PC-3 (cell line): ENCODE measurements around the gene GPC5.

Experiments used
- EZH2 ChIP-seq: fragments of 300-600 bp; sonication (generic); IDR thresholded peaks from one replicate; pipeline ENCODE4 v1.6.1; 2017; ENCODE audit warnings: antibody characterized with exemption, mild to moderate bottlenecking, low read length; ENCODE audit not compliant: unreplicated experiment
- EZH2phosphoT487 ChIP-seq: fragments of 300-600 bp; sonication (generic); IDR thresholded peaks from 2 replicates; pipeline ENCODE4 v1.6.1; 2018; ENCODE audit warnings: mild to moderate bottlenecking, antibody characterized with exemption, low read length, borderline replicate concordance
- TF ChIP-seq, protein P1 (sequence below): fragments of 300-600 bp; sonication (generic); conservative IDR thresholded peaks from 2 replicates; pipeline ENCODE4 v1.5.1; 2017; ENCODE audit warnings: antibody characterized with exemption, low read depth, mild to moderate bottlenecking, low read length

DNA sequence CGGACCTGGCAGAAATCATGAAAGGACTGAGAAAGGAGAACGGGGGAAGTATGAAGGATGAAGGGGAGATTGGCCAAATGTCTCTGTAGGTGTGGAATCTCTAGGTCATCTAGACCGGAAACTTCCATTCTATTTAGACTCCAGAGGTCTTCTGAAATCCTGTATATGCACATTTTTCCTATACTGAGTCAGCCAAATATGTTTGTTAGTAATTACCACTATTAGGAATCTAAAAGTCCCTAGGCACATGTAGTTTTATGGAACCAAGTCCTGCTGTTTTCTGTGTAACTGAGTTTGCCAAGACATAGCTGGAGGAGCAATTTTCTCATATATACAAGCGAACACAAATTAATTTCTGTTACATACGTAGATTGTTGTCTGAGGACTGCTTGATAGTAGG, 498.1 kb downstream of the GPC5 start:
- TF ChIP-seq, protein P1, sequence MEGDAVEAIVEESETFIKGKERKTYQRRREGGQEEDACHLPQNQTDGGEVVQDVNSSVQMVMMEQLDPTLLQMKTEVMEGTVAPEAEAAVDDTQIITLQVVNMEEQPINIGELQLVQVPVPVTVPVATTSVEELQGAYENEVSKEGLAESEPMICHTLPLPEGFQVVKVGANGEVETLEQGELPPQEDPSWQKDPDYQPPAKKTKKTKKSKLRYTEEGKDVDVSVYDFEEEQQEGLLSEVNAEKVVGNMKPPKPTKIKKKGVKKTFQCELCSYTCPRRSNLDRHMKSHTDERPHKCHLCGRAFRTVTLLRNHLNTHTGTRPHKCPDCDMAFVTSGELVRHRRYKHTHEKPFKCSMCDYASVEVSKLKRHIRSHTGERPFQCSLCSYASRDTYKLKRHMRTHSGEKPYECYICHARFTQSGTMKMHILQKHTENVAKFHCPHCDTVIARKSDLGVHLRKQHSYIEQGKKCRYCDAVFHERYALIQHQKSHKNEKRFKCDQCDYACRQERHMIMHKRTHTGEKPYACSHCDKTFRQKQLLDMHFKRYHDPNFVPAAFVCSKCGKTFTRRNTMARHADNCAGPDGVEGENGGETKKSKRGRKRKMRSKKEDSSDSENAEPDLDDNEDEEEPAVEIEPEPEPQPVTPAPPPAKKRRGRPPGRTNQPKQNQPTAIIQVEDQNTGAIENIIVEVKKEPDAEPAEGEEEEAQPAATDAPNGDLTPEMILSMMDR, result no peak
- no peak for TF ChIP-seq EZH2
- no peak for TF ChIP-seq EZH2phosphoT487
